Measurements from ENCODE around the gene CUEDC1.

- TF ChIP-seq POLR2A (IDR thresholded peaks at IDR 0.05; ENCODE audit: low read length) = no peak
- no peak for TF ChIP-seq GATA1 (IDR thresholded peaks at IDR 0.05; ENCODE audit: low read depth, low read length)
These were observed 55.8 kb downstream of the CUEDC1 start for GRCh38 chr17:57899391-57899790.
